Measurements from ENCODE around the gene HIVEP2. TPM values are rescaled to one million over a fixed set of nuclear protein-coding genes. Genes with fewer than 3 reads are reported as not detected.
A peak's percentile ranks its signal among the peaks of the same experiment; 100 is the strongest.

Gene HIVEP2
- total and polyA plus RNA-seq, 5 experiments from 2014 or later = 6.5 to 99.2 (median 17.1) TPM

- peak overlapping the region; percentile 4 to 72 (median 54) for H3K4me3 Mint-ChIP-seq
- POLR2A ChIA-PET = interaction anchor here (1.3 to 5.3 kb wide), 6 partner anchors 15 to 135 kb away, joined by 3 to 60 read pairs (median 14); partner anchors contain the start of gene HIVEP2
- peak in 4 of 10 donors; percentile 38 to 62 (median 50) for DNase-seq
Measured at GRCh38 chr6:142886431-142887170, 58.4 kb downstream of the HIVEP2 start.

GRCh38 chr6:142885182-142885867 lies 59.7 kb downstream of the HIVEP2 start:
- peaks cover 37 to 96% (median 88%) of the 10 kb centered on the region in 4 donors for H3K4me1 Mint-ChIP-seq

More at GRCh38 chr6:142886431-142887170, 58.4 kb downstream of the HIVEP2 start:
- Mint-ChIP-seq H3K36me3 (peaks cover 0 to 3% (median 0%) of the 10 kb centered on the region in 3 donors), H3K9me3 (no peaks in the 10 kb centered on the region), H3K27me3 (no peaks in the 10 kb centered on the region), H3K4me1 (peaks cover 34 to 93% (median 87%) of the 10 kb centered on the region in 4 donors), H3K27ac (peak overlapping the region; percentile 54 to 100 (median 91))
- ATAC-seq = peak; percentile 34 to 36

GRCh38 chr6:142884214-142885035 lies 60.6 kb downstream of the HIVEP2 start:
- Mint-ChIP-seq H3K36me3 (peaks cover 0 to 19% (median 8%) of the 10 kb centered on the region in 3 donors), H3K27ac (peak overlapping the region; percentile 89 to 100 (median 100)), H3K4me1 (peaks cover 45 to 99% (median 88%) of the 10 kb centered on the region in 4 donors), H3K4me3 (peak overlapping the region; percentile 78 to 99 (median 97)), H3K27me3 (no peaks in the 10 kb centered on the region), H3K9me3 (peaks cover 0 to 4% (median 0%) of the 10 kb centered on the region in 9 donors)
- ATAC-seq (no peak), DNase-seq (no peak)
- POLR2A ChIA-PET = interaction anchor here (0.7 to 5.3 kb wide), 12 partner anchors 10 to 65 kb away, joined by 3 to 60 read pairs (median 6); partner anchors contain the start of gene HIVEP2

More at GRCh38 chr6:142885182-142885867, 59.7 kb downstream of the HIVEP2 start:
- peak overlapping the region; percentile 78 to 99 (median 97) for H3K4me3 Mint-ChIP-seq
- H3K36me3 Mint-ChIP-seq = peaks cover 0 to 10% (median 2%) of the 10 kb centered on the region in 3 donors
- ATAC-seq (peak; percentile 86 to 90), DNase-seq (peak; percentile 21 to 85 (median 72))
- H3K9me3 Mint-ChIP-seq = no peaks in the 10 kb centered on the region
- H3K27me3 Mint-ChIP-seq = no peaks in the 10 kb centered on the region
- POLR2A ChIA-PET = interaction anchor here (0.9 to 5.3 kb wide), 12 partner anchors 9 to 195 kb away, joined by 3 to 60 read pairs (median 6); partner anchors contain the start of gene HIVEP2
- peak overlapping the region; percentile 89 to 100 (median 100) for H3K27ac Mint-ChIP-seq

- Mint-ChIP-seq H3K4me3 (peak overlapping the region in 8 of 10 donors; percentile 5 to 56 (median 45)), H3K27me3 (no peaks in the 10 kb centered on the region), H3K4me1 (peaks cover 41 to 97% (median 83%) of the 10 kb centered on the region in 4 donors), H3K27ac (peak overlapping the region; percentile 4 to 100 (median 82)), H3K9me3 (peaks cover 0 to 9% (median 0%) of the 10 kb centered on the region in 9 donors), H3K36me3 (peaks cover 0 to 20% (median 15%) of the 10 kb centered on the region in 3 donors)
- POLR2A ChIA-PET = interaction anchor here (0.6 to 5.3 kb wide), 10 partner anchors 8 to 178 kb away, joined by 3 to 60 read pairs (median 4); no protein-coding TSS in a partner anchor
- DNase-seq (no peak), ATAC-seq (no peak)
Measured at GRCh38 chr6:142883011-142883410, 62.0 kb downstream of the HIVEP2 start.

GRCh38 chr6:142881761-142882160 lies 63.2 kb downstream of the HIVEP2 start:
- H3K27ac Mint-ChIP-seq = peak overlapping the region; percentile 55 to 97 (median 70)
- POLR2A ChIA-PET = interaction anchor here (1.1 to 5.3 kb wide), 3 partner anchors 17 to 63 kb away, joined by 3 to 60 read pairs (median 6); partner anchors contain the start of gene HIVEP2
- H3K9me3 Mint-ChIP-seq = peaks cover 0 to 9% (median 0%) of the 10 kb centered on the region in 9 donors
- no peak for ATAC-seq
- peaks cover 40 to 93% (median 79%) of the 10 kb centered on the region in 4 donors for H3K4me1 Mint-ChIP-seq
- no peak for DNase-seq
- H3K27me3 Mint-ChIP-seq = no peaks in the 10 kb centered on the region
- H3K4me3 Mint-ChIP-seq = peak overlapping the region in 7 of 10 donors; percentile 5 to 48 (median 33)
- peaks cover 0 to 25% (median 22%) of the 10 kb centered on the region in 3 donors for H3K36me3 Mint-ChIP-seq

- Mint-ChIP-seq H3K4me1 (peaks cover 41 to 90% (median 80%) of the 10 kb centered on the region in 4 donors), H3K9me3 (peaks cover 0 to 9% (median 0%) of the 10 kb centered on the region in 9 donors), H3K27me3 (no peaks in the 10 kb centered on the region), H3K27ac (peak overlapping the region in 9 of 10 donors; percentile 56 to 97 (median 74)), H3K36me3 (peaks cover 0 to 25% (median 22%) of the 10 kb centered on the region in 3 donors), H3K4me3 (no peak overlapping the region)
- no peak for DNase-seq
- POLR2A ChIA-PET = interaction anchor here (1.1 to 5.3 kb wide), 3 partner anchors 17 to 64 kb away, joined by 3 to 60 read pairs (median 6); partner anchors contain the start of gene HIVEP2
- ATAC-seq = no peak
Measured at GRCh38 chr6:142881290-142881689, 63.7 kb downstream of the HIVEP2 start.

- no peaks in the 10 kb centered on the region for H3K27me3 Mint-ChIP-seq
- H3K9me3 Mint-ChIP-seq = peaks cover 0 to 9% (median 0%) of the 10 kb centered on the region in 9 donors
- POLR2A ChIA-PET = no interaction called here
- DNase-seq = no peak
- no peak for ATAC-seq
- peak overlapping the region; percentile 15 to 97 (median 75) for H3K27ac Mint-ChIP-seq
- peaks cover 45 to 90% (median 81%) of the 10 kb centered on the region in 4 donors for H3K4me1 Mint-ChIP-seq
- peaks cover 0 to 29% (median 22%) of the 10 kb centered on the region in 3 donors for H3K36me3 Mint-ChIP-seq
- no peak overlapping the region for H3K4me3 Mint-ChIP-seq
Measured at GRCh38 chr6:142880201-142880600, 64.8 kb downstream of the HIVEP2 start.

- ATAC-seq = no peak
- no peaks in the 10 kb centered on the region for H3K27me3 Mint-ChIP-seq
- H3K4me3 Mint-ChIP-seq = no peak overlapping the region
- POLR2A ChIA-PET = no interaction called here
- DNase-seq = no peak
- H3K9me3 Mint-ChIP-seq = peaks cover 0 to 9% (median 0%) of the 10 kb centered on the region in 9 donors
- peaks cover 0 to 33% (median 22%) of the 10 kb centered on the region in 3 donors for H3K36me3 Mint-ChIP-seq
- peak overlapping the region; percentile 48 to 97 (median 75) for H3K27ac Mint-ChIP-seq
- peaks cover 48 to 90% (median 82%) of the 10 kb centered on the region in 4 donors for H3K4me1 Mint-ChIP-seq
Measured at GRCh38 chr6:142879527-142879926, 65.4 kb downstream of the HIVEP2 start.

- DNase-seq (no peak), ATAC-seq (no peak)
- Mint-ChIP-seq H3K9me3 (peaks cover 0 to 9% (median 0%) of the 10 kb centered on the region in 9 donors), H3K27me3 (no peaks in the 10 kb centered on the region), H3K4me3 (no peak overlapping the region), H3K36me3 (peaks cover 0 to 35% (median 22%) of the 10 kb centered on the region in 3 donors), H3K4me1 (peaks cover 47 to 90% (median 82%) of the 10 kb centered on the region in 4 donors), H3K27ac (peak overlapping the region in 9 of 10 donors; percentile 48 to 97 (median 71))
- POLR2A ChIA-PET = no interaction called here
Measured at GRCh38 chr6:142879076-142879475, 65.9 kb downstream of the HIVEP2 start.

- POLR2A ChIA-PET = interaction anchor here (0.7 kb wide), 1 partner anchor 10 kb away, joined by 4 read pairs; no protein-coding TSS in a partner anchor
- H3K27me3 Mint-ChIP-seq = no peaks in the 10 kb centered on the region
- ATAC-seq (no peak), DNase-seq (no peak)
- H3K27ac Mint-ChIP-seq = peak overlapping the region in 6 of 10 donors; percentile 16 to 97 (median 66)
- H3K4me1 Mint-ChIP-seq = peaks cover 51 to 90% (median 84%) of the 10 kb centered on the region in 4 donors
- no peak overlapping the region for H3K4me3 Mint-ChIP-seq
- peaks cover 0 to 35% (median 22%) of the 10 kb centered on the region in 3 donors for H3K36me3 Mint-ChIP-seq
- H3K9me3 Mint-ChIP-seq = peaks cover 0 to 9% (median 0%) of the 10 kb centered on the region in 9 donors
Measured at GRCh38 chr6:142878407-142878806, 66.6 kb downstream of the HIVEP2 start.

- H3K36me3 Mint-ChIP-seq = peaks cover 0 to 28% (median 17%) of the 10 kb centered on the region in 3 donors
- POLR2A ChIA-PET = interaction anchor here (1.0 to 1.3 kb wide), 2 partner anchors 9 to 10 kb away, joined by 3 to 4 read pairs; no protein-coding TSS in a partner anchor
- H3K27me3 Mint-ChIP-seq = no peaks in the 10 kb centered on the region
- H3K4me3 Mint-ChIP-seq = peak overlapping the region in 4 of 10 donors; percentile 2 to 12 (median 3)
- H3K9me3 Mint-ChIP-seq = peaks cover 0 to 7% (median 0%) of the 10 kb centered on the region in 9 donors
- H3K27ac Mint-ChIP-seq = peak overlapping the region; percentile 53 to 93 (median 83)
- H3K4me1 Mint-ChIP-seq = peaks cover 57 to 90% (median 87%) of the 10 kb centered on the region in 4 donors
- no peak for DNase-seq
- ATAC-seq = peak in 1 of 2 donors; percentile 11
Measured at GRCh38 chr6:142874676-142875075, 70.3 kb downstream of the HIVEP2 start.
